GM12878 (cell line): ENCODE measurements around the gene CIAO2A. TPM values are rescaled to one million over a fixed set of nuclear protein-coding genes. Genes with fewer than 3 reads are reported as not detected.

Experiments
- HDAC6 ChIP-seq: fragments of 200-600 bp; sonication (generic); IDR thresholded peaks from one replicate; pipeline ENCODE4 v1.8.0; 2017; ENCODE audit warnings: antibody characterized with exemption; ENCODE audit not compliant: unreplicated experiment
- NBN ChIP-seq: fragments of 450-650 bp; IDR thresholded peaks from 2 replicates; pipeline ENCODE4 v1.6.1; 2016
- RFX5 ChIP-seq: IDR thresholded peaks from 2 replicates; pipeline ENCODE4 v1.6.1; 2011; ENCODE audit warnings: low read depth, low read length, improper control_type of control experiment
- polyA plus RNA-seq, 11 experiments: library from polyadenylated mRNA; depleted of rRNA in 4 of 11; unstranded in 6 of 11; stranded (reverse) in 5 of 11; fragments of >200 nt; fragmentation: Nextera tagmentation in 4 of 11; fragmentation: Illumina TruSeq in 1 of 11; extraction: Ambion mirVana in 4 of 11; extraction: Trizol in 1 of 11; gene quantifications; 1 replicate in 1 of 11; 2 replicates in 10 of 11; pipeline versions ENCODE4 v1.2.1 to v1.2.3, GENCODE V29; 2011 to 2016; ENCODE audit warnings: inconsistent platforms in 2 of 11, missing spikeins in 2 of 11, low read depth in 1 of 11
- small RNA-seq: library from RNA; depleted of rRNA; stranded (forward); fragments of <200 nt; gene quantifications from one replicate; pipeline ENCODE3, GENCODE V24; 2014
- total RNA-seq, 4 experiments: library from RNA; depleted of rRNA in 3 of 4; stranded (reverse); fragments of >200 nt in 3 of 4; fragmentation: Illumina TruSeq in 1 of 4; extraction: Trizol in 1 of 4; gene quantifications; 2 replicates each; pipeline versions ENCODE4 v1.2.1 to v1.2.3, GENCODE V29; 2013 to 2021

The CIAO2A gene
- total and polyA plus RNA-seq, 10 of the 15 experiments (the other 5 are each of a cell fraction or from before 2014, with no cell fraction given), result 94.5 to 400 (median 204) TPM

- TF ChIP-seq RFX5 (no peak), HDAC6 (no peak), NBN (no peak)
These were observed 71.1 kb downstream of the CIAO2A start (continued) for GRCh38 chr15:64022571-64022970.

Small RNA genes lying within 50 kb of the gene (small RNA-seq; reads per million reads assigned to genes)
- gene RF00019, result not detected

Other genes with a start within 250 kb of the CIAO2A start
- gene DAPK2, start 47.4 kb downstream of the CIAO2A start, total RNA-seq (2014; rRNA removed), result 5.4 and 8.4 TPM in 2 replicates
- 3.8 and 4.8 TPM in 2 replicates for gene DAPK2, start 47.4 kb downstream of the CIAO2A start, total RNA-seq (2014; rRNA removed; fragmentation: Illumina TruSeq; extraction: Trizol)
- 5.6 and 5.9 TPM in 2 replicates for gene DAPK2, start 47.4 kb downstream of the CIAO2A start, total RNA-seq (2021)
- 2.9 and 4.3 TPM in 2 replicates for gene DAPK2, start 47.4 kb downstream of the CIAO2A start, polyA plus RNA-seq (2011; rRNA removed)
- 3.4 and 6.1 TPM in 2 replicates for gene DAPK2, start 47.4 kb downstream of the CIAO2A start, polyA plus RNA-seq (2014; fragmentation: Illumina TruSeq; extraction: Trizol)
- under 1 TPM; 0.69 to 0.75 TPM for gene DAPK2, start 47.4 kb downstream of the CIAO2A start, polyA plus RNA-seq (2014; fragmentation: Nextera tagmentation; extraction: Ambion mirVana)
- gene DAPK2, start 47.4 kb downstream of the CIAO2A start, polyA plus RNA-seq (2014; rRNA removed), result 5.5 and 6.6 TPM in 2 replicates
- 1 to 10 TPM; 3.3 to 4.4 TPM for gene DAPK2, start 47.4 kb downstream of the CIAO2A start, polyA plus RNA-seq (2016; fragmentation: Nextera tagmentation; extraction: Ambion mirVana)
- gene SNX1, start 2.1 kb upstream of the CIAO2A start, total RNA-seq (2014; rRNA removed), result 31.7 and 47.7 TPM in 2 replicates
- 60.4 and 62.5 TPM in 2 replicates for gene SNX1, start 2.1 kb upstream of the CIAO2A start, total RNA-seq (2014; rRNA removed; fragmentation: Illumina TruSeq; extraction: Trizol)
- 107 and 115 TPM in 2 replicates for gene SNX1, start 2.1 kb upstream of the CIAO2A start, total RNA-seq (2021)
- gene SNX1, start 2.1 kb upstream of the CIAO2A start, polyA plus RNA-seq (2011; rRNA removed), result 97.7 and 107 TPM in 2 replicates
- gene SNX1, start 2.1 kb upstream of the CIAO2A start, polyA plus RNA-seq (2014; fragmentation: Illumina TruSeq; extraction: Trizol), result 92.2 and 97.0 TPM in 2 replicates
- 10 to 100 TPM; 17.8 to 32.3 TPM for gene SNX1, start 2.1 kb upstream of the CIAO2A start, polyA plus RNA-seq (2014; fragmentation: Nextera tagmentation; extraction: Ambion mirVana)
- 79.8 and 95.7 TPM in 2 replicates for gene SNX1, start 2.1 kb upstream of the CIAO2A start, polyA plus RNA-seq (2014; rRNA removed)
- 100 to 1,000 TPM; 113 TPM for gene SNX1, start 2.1 kb upstream of the CIAO2A start, polyA plus RNA-seq (2016; fragmentation: Nextera tagmentation; extraction: Ambion mirVana)
- gene SNX22, start 57.9 kb upstream of the CIAO2A start, total RNA-seq (2014; rRNA removed), result 23.2 and 25.7 TPM in 2 replicates
- 11.1 and 12.2 TPM in 2 replicates for gene SNX22, start 57.9 kb upstream of the CIAO2A start, total RNA-seq (2014; rRNA removed; fragmentation: Illumina TruSeq; extraction: Trizol)
- 23.2 and 26.1 TPM in 2 replicates for gene SNX22, start 57.9 kb upstream of the CIAO2A start, total RNA-seq (2021)
- 3.2 and 4.4 TPM in 2 replicates for gene SNX22, start 57.9 kb upstream of the CIAO2A start, polyA plus RNA-seq (2011; rRNA removed)
- 6.6 and 10.4 TPM in 2 replicates for gene SNX22, start 57.9 kb upstream of the CIAO2A start, polyA plus RNA-seq (2014; fragmentation: Illumina TruSeq; extraction: Trizol)
- gene SNX22, start 57.9 kb upstream of the CIAO2A start, polyA plus RNA-seq (2014; fragmentation: Nextera tagmentation; extraction: Ambion mirVana), result 1 to 10 TPM; 6.3 to 6.8 TPM
- gene SNX22, start 57.9 kb upstream of the CIAO2A start, polyA plus RNA-seq (2014; rRNA removed), result 26.1 and 29.0 TPM in 2 replicates
- 1 to 10 TPM; 6.4 to 6.9 TPM for gene SNX22, start 57.9 kb upstream of the CIAO2A start, polyA plus RNA-seq (2016; fragmentation: Nextera tagmentation; extraction: Ambion mirVana)
- 336 and 349 TPM in 2 replicates for gene PPIB, start 69.2 kb upstream of the CIAO2A start, total RNA-seq (2014; rRNA removed)
- gene PPIB, start 69.2 kb upstream of the CIAO2A start, total RNA-seq (2014; rRNA removed; fragmentation: Illumina TruSeq; extraction: Trizol), result 401 and 446 TPM in 2 replicates
- 404 and 424 TPM in 2 replicates for gene PPIB, start 69.2 kb upstream of the CIAO2A start, total RNA-seq (2021)
- 281 and 344 TPM in 2 replicates for gene PPIB, start 69.2 kb upstream of the CIAO2A start, polyA plus RNA-seq (2011; rRNA removed)
- gene PPIB, start 69.2 kb upstream of the CIAO2A start, polyA plus RNA-seq (2014; fragmentation: Illumina TruSeq; extraction: Trizol), result 284 and 570 TPM in 2 replicates
- gene PPIB, start 69.2 kb upstream of the CIAO2A start, polyA plus RNA-seq (2014; fragmentation: Nextera tagmentation; extraction: Ambion mirVana), result 100 to 1,000 TPM; 831 to 858 TPM
- gene PPIB, start 69.2 kb upstream of the CIAO2A start, polyA plus RNA-seq (2014; rRNA removed), result 393 and 399 TPM in 2 replicates
- 100 to 1,000 TPM; 915 to 936 TPM for gene PPIB, start 69.2 kb upstream of the CIAO2A start, polyA plus RNA-seq (2016; fragmentation: Nextera tagmentation; extraction: Ambion mirVana)